ENCODE measurements around the gene SSR1.

DNA sequence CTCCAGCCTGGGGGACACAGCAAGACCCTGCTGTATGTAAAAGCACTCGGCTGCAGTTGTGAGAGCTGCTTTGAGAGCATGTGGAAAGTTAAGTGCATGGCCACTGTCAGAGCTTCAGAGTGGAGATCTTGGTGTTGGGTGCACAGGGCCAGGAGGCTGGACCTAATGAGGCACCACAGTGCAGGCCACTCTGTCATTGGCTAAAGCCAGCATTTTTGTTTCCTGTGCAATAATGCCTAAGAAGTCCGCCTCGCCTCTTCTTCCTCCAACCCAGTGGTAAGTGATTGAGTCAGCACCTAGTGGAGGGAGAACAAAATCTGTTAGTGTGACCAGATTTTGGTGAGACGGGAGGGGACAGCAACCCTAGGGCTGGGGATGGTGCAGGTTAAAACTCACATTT is 60.6 kb downstream of the SSR1 start:
- TF ChIP-seq, protein P1, sequence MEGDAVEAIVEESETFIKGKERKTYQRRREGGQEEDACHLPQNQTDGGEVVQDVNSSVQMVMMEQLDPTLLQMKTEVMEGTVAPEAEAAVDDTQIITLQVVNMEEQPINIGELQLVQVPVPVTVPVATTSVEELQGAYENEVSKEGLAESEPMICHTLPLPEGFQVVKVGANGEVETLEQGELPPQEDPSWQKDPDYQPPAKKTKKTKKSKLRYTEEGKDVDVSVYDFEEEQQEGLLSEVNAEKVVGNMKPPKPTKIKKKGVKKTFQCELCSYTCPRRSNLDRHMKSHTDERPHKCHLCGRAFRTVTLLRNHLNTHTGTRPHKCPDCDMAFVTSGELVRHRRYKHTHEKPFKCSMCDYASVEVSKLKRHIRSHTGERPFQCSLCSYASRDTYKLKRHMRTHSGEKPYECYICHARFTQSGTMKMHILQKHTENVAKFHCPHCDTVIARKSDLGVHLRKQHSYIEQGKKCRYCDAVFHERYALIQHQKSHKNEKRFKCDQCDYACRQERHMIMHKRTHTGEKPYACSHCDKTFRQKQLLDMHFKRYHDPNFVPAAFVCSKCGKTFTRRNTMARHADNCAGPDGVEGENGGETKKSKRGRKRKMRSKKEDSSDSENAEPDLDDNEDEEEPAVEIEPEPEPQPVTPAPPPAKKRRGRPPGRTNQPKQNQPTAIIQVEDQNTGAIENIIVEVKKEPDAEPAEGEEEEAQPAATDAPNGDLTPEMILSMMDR (IDR thresholded peaks at IDR 0.05; ENCODE audit: low read depth, low read length, poor library complexity, severe bottlenecking) = no peak
- no peak for TF ChIP-seq EZH2phosphoT487 (IDR thresholded peaks at IDR 0.05; ENCODE audit: borderline replicate concordance, low read length)

Data from DOHH2 (cell line).